Neural cell (in vitro differentiated cells): ENCODE measurements around the gene KMT5B.

ENCODE experiments used
- EP300 ChIP-seq: fragments of 450-650 bp; conservative IDR thresholded peaks from 2 replicates; pipeline ENCODE4 v1.6.1; 2014; ENCODE audit warnings: antibody characterized with exemption, mild to moderate bottlenecking, moderate library complexity; ENCODE audit not compliant: poor library complexity, severe bottlenecking
- EZH2 ChIP-seq: fragments of 200-600, 300-800 bp; shearing (Covaris generic), sonication (generic); IDR thresholded peaks from 2 replicates; pipeline ENCODE4 v1.6.1; 2014; ENCODE audit warnings: antibody characterized with exemption, low read length, borderline replicate concordance, mild to moderate bottlenecking; ENCODE audit not compliant: insufficient read depth, poor library complexity, severe bottlenecking
- POLR2AphosphoS5 ChIP-seq: IDR thresholded peaks from 2 replicates; pipeline ENCODE4 v1.6.1; 2012
- SMC3 ChIP-seq: fragments of 450-650 bp; conservative IDR thresholded peaks from 2 replicates; pipeline ENCODE4 v1.6.1; 2014; ENCODE audit warnings: antibody characterized with exemption, mild to moderate bottlenecking, moderate library complexity; ENCODE audit not compliant: poor library complexity
- TF ChIP-seq, protein P1 (sequence below): fragments of 450-650 bp; IDR thresholded peaks from 2 replicates; pipeline ENCODE4 v1.5.1; 2014; ENCODE audit warnings: antibody characterized with exemption, mild to moderate bottlenecking, moderate library complexity; ENCODE audit not compliant: poor library complexity, severe bottlenecking
- TF ChIP-seq, protein P2 (sequence below): IDR thresholded peaks from 2 replicates; pipeline ENCODE4 v1.6.1; 2012; ENCODE audit warnings: borderline replicate concordance

DNA sequence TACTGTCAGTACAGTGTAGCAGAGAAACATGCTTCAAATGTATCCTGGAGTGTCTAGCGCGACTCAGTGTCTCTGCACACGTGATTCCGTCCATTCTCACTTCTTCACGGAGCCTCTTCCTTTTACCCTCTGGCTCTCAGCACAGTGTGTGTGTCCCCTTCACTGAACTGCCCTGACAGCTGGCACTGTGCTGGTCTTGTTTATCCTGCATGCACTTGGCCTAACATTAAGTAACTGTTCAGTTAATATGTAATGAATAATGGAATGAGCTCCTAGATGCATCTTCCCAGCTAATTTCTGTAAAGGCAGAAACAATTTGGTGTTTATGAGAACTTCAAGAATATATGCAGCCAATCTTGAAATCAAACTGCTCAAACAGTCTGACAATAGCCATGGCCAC is 44.4 kb downstream of the KMT5B start:
- TF ChIP-seq, protein P1, sequence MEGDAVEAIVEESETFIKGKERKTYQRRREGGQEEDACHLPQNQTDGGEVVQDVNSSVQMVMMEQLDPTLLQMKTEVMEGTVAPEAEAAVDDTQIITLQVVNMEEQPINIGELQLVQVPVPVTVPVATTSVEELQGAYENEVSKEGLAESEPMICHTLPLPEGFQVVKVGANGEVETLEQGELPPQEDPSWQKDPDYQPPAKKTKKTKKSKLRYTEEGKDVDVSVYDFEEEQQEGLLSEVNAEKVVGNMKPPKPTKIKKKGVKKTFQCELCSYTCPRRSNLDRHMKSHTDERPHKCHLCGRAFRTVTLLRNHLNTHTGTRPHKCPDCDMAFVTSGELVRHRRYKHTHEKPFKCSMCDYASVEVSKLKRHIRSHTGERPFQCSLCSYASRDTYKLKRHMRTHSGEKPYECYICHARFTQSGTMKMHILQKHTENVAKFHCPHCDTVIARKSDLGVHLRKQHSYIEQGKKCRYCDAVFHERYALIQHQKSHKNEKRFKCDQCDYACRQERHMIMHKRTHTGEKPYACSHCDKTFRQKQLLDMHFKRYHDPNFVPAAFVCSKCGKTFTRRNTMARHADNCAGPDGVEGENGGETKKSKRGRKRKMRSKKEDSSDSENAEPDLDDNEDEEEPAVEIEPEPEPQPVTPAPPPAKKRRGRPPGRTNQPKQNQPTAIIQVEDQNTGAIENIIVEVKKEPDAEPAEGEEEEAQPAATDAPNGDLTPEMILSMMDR = no peak
- TF ChIP-seq, protein P2, sequence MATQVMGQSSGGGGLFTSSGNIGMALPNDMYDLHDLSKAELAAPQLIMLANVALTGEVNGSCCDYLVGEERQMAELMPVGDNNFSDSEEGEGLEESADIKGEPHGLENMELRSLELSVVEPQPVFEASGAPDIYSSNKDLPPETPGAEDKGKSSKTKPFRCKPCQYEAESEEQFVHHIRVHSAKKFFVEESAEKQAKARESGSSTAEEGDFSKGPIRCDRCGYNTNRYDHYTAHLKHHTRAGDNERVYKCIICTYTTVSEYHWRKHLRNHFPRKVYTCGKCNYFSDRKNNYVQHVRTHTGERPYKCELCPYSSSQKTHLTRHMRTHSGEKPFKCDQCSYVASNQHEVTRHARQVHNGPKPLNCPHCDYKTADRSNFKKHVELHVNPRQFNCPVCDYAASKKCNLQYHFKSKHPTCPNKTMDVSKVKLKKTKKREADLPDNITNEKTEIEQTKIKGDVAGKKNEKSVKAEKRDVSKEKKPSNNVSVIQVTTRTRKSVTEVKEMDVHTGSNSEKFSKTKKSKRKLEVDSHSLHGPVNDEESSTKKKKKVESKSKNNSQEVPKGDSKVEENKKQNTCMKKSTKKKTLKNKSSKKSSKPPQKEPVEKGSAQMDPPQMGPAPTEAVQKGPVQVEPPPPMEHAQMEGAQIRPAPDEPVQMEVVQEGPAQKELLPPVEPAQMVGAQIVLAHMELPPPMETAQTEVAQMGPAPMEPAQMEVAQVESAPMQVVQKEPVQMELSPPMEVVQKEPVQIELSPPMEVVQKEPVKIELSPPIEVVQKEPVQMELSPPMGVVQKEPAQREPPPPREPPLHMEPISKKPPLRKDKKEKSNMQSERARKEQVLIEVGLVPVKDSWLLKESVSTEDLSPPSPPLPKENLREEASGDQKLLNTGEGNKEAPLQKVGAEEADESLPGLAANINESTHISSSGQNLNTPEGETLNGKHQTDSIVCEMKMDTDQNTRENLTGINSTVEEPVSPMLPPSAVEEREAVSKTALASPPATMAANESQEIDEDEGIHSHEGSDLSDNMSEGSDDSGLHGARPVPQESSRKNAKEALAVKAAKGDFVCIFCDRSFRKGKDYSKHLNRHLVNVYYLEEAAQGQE = no peak
- no peak for TF ChIP-seq EZH2
- TF ChIP-seq SMC3 = no peak
- TF ChIP-seq POLR2AphosphoS5 = no peak
- TF ChIP-seq EP300 = no peak
